T-helper 2 cell treated with Interferon-gamma antibody and Interleukin-4, amounts not matched to agents 5 μg/mL and 100 μg/mL, for 36 hours (primary cell): ENCODE data around the gene RAP2B.

Source experiments
- DNase-seq: peaks from one replicate; pipeline ENCODE4 v3.0.0; 2021; ENCODE audit warnings: low spot score
- H3K27ac Mint-ChIP-seq: one replicate; pipeline ENCODE4 v1.8.0; 2021; ENCODE audit warnings: mild to moderate bottlenecking, mixed read lengths
- H3K27me3 Mint-ChIP-seq: one replicate; pipeline ENCODE4 v1.8.0; 2021; ENCODE audit warnings: low read depth, mixed read lengths
- H3K36me3 Mint-ChIP-seq: one replicate; pipeline ENCODE4 v1.8.0; 2021; ENCODE audit warnings: low read depth, mixed read lengths
- H3K4me1 Mint-ChIP-seq: one replicate; pipeline ENCODE4 v1.8.0; 2021; ENCODE audit warnings: low read depth, mixed read lengths
- H3K4me3 Mint-ChIP-seq: one replicate; pipeline ENCODE4 v1.8.0; 2022; ENCODE audit warnings: mild to moderate bottlenecking, moderate library complexity, mixed read lengths
- H3K9me3 Mint-ChIP-seq: one replicate; pipeline ENCODE4 v1.8.0; 2021; ENCODE audit warnings: mixed read lengths

RAP2B gene

GRCh38 chr3:153195349-153195879 is 33.4 kb downstream of the RAP2B start:
- no peak for DNase-seq
- no peak overlapping the region for H3K4me3 Mint-ChIP-seq
- H3K36me3 Mint-ChIP-seq, result no peaks in the 10 kb centered on the region
- H3K27ac Mint-ChIP-seq, result no peak overlapping the region
- H3K4me1 Mint-ChIP-seq, result no peaks in the 10 kb centered on the region
- H3K27me3 Mint-ChIP-seq, result peaks cover 10% of the 10 kb centered on the region
- no peaks in the 10 kb centered on the region for H3K9me3 Mint-ChIP-seq

GRCh38 chr3:153209596-153209995 is 47.6 kb downstream of the RAP2B start:
- Mint-ChIP-seq H3K4me3 (no peak overlapping the region), H3K36me3 (no peaks in the 10 kb centered on the region), H3K4me1 (peaks cover 16% of the 10 kb centered on the region), H3K27ac (no peak overlapping the region), H3K9me3 (no peaks in the 10 kb centered on the region), H3K27me3 (peaks cover 4% of the 10 kb centered on the region)
- DNase-seq, result no peak

- Mint-ChIP-seq H3K36me3 (no peaks in the 10 kb centered on the region), H3K27ac (no peak overlapping the region), H3K27me3 (peaks cover 4% of the 10 kb centered on the region), H3K4me1 (peaks cover 17% of the 10 kb centered on the region), H3K4me3 (peak overlapping the region; percentile 8), H3K9me3 (no peaks in the 10 kb centered on the region)
- DNase-seq, result no peak
These were observed 48.1 kb downstream of the RAP2B start for GRCh38 chr3:153210146-153210545.

GRCh38 chr3:153210660-153211059 is 48.6 kb downstream of the RAP2B start:
- Mint-ChIP-seq H3K4me1 (peaks cover 22% of the 10 kb centered on the region), H3K4me3 (peak overlapping the region; percentile 8), H3K36me3 (no peaks in the 10 kb centered on the region), H3K27ac (no peak overlapping the region), H3K9me3 (no peaks in the 10 kb centered on the region), H3K27me3 (peaks cover 4% of the 10 kb centered on the region)
- DNase-seq, result no peak

- Mint-ChIP-seq H3K27me3 (peaks cover 4% of the 10 kb centered on the region), H3K4me1 (peaks cover 46% of the 10 kb centered on the region)
These were observed 53.5 kb downstream of the RAP2B start for GRCh38 chr3:153215497-153215896.

GRCh38 chr3:153215966-153216365 is 53.9 kb downstream of the RAP2B start:
- Mint-ChIP-seq H3K27me3 (peaks cover 4% of the 10 kb centered on the region), H3K27ac (no peak overlapping the region), H3K9me3 (peaks cover 17% of the 10 kb centered on the region), H3K4me3 (no peak overlapping the region), H3K36me3 (peaks cover 20% of the 10 kb centered on the region), H3K4me1 (peaks cover 45% of the 10 kb centered on the region)
- no peak for DNase-seq

More at GRCh38 chr3:153215497-153215896, 53.5 kb downstream of the RAP2B start:
- Mint-ChIP-seq H3K27ac (peak overlapping the region; percentile 2), H3K4me3 (peak overlapping the region; percentile 0), H3K36me3 (peaks cover 17% of the 10 kb centered on the region), H3K9me3 (peaks cover 14% of the 10 kb centered on the region)
- no peak for DNase-seq

- DNase-seq, result no peak
- H3K9me3 Mint-ChIP-seq, result peaks cover 17% of the 10 kb centered on the region
- peaks cover 20% of the 10 kb centered on the region for H3K36me3 Mint-ChIP-seq
- H3K4me1 Mint-ChIP-seq, result peaks cover 54% of the 10 kb centered on the region
- peaks cover 3% of the 10 kb centered on the region for H3K27me3 Mint-ChIP-seq
- no peak overlapping the region for H3K27ac Mint-ChIP-seq
- no peak overlapping the region for H3K4me3 Mint-ChIP-seq
These were observed 54.9 kb downstream of the RAP2B start for GRCh38 chr3:153216928-153217327.

- Mint-ChIP-seq H3K4me3 (no peak overlapping the region), H3K4me1 (peaks cover 60% of the 10 kb centered on the region), H3K27ac (peak overlapping the region; percentile 9), H3K27me3 (no peaks in the 10 kb centered on the region), H3K36me3 (peaks cover 20% of the 10 kb centered on the region), H3K9me3 (peaks cover 17% of the 10 kb centered on the region)
- DNase-seq, result no peak
These were observed 57.1 kb downstream of the RAP2B start for GRCh38 chr3:153219146-153219545.
